Left lobe of liver (tissue), 2 donors: Measurements from ENCODE around the gene C1orf159. TPM values are rescaled to one million over a fixed set of nuclear protein-coding genes. Genes with fewer than 3 reads are reported as not detected.
"Not testable (repeated sequence)": the region's sequence is repeated elsewhere in the genome, so short reads cannot be mapped to it uniquely, and the experiment has no call there.

ENCODE experiments used
- ATAC-seq: fragments of 200-7000 bp; cut with Tn5 transposase; one replicate; pipeline ENCODE4 v1.9.1; 2020; ENCODE audit warnings: mild to moderate bottlenecking, moderate library complexity
- DNase-seq: peaks from one replicate; pipeline ENCODE4 v3.0.0-alpha.2; 2020; ENCODE audit warnings: low spot score
- total RNA-seq: library from RNA; stranded (reverse); gene quantifications from one replicate; pipeline ENCODE4 v1.2.1, GENCODE V29; 2021
- donor health status: DM: no; HTN: no; CAD: no; lungs with moderate emphysema.
- donor health status: DM: no; HTN: yes; CAD: no.

Gene C1orf159
- total RNA-seq, 1 donor from 2014 or later: 8.4 TPM

DNA sequence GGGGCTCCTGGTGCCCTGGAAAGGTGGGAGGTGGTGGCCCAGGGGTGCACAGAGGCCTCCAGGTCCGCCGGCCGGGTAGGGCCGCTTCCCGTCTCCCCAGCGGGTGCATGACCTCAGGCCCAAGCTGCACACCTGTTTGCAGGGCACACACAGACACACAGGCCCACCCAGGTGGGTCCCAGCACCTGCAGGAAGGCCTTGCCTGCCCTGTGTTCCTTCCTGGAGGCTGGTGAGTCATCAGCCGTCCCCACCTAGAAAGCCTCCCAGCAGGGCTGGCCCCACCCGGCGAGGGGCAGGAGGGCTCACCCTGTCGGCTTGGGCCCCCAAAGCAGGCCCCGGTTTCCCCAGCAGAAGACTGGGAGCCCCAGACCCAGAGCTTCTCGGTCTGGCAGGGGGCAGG, 34.2 kb upstream of the C1orf159 start:
- ATAC-seq (no peak), DNase-seq (no peak)

DNA sequence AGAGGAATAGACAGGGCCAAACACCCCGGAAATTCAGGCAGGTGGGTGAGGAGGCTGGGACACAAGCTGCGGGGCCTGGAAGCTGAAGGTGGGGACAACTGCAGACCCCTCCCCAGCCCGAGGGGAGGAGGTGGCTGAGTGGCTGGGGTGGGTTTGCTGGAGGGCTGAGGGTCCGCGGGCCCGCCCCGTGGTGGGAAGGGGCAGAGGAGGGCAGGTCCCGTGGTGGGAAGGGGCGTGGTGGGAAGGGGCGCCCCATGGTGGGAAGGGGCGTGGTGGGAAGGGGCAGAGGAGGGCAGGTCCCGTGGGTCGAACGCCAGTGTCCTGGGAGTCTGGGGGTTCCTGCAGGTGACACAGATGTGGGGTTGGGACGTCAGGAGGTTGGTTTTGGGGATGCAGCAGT, 33.5 kb upstream of the C1orf159 start:
- no peak for DNase-seq
- ATAC-seq: no peak

- ATAC-seq (no peak), DNase-seq (no peak)
Observed at GRCh38 chr1:1148569-1148968, 32.7 kb upstream of the C1orf159 start.

DNA sequence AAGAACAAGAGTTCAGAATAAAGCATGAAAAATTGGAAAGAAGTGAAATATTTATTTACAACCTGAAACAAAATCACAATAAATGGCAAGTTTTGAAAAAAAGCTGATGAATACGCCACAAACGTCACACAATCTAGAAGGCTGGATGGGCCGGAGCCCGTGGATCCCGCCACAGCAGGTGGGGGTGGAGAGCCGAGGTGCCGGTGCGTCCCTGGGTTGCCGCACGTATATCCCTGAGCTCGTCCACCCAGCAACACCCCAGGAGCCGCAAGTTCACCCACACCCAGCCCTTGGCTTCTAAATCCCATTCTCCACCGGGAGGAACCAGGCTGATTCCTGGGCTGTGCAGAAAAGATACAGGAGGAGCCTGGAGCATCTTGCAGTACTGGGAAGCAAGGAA, 32.2 kb upstream of the C1orf159 start:
- ATAC-seq (no peak), DNase-seq (no peak)

GRCh38 chr1:1146596-1146995, 30.7 kb upstream of the C1orf159 start:
- ATAC-seq (no peak), DNase-seq (no peak)

GRCh38 chr1:1146026-1146425, 30.1 kb upstream of the C1orf159 start:
- DNase-seq (no peak), ATAC-seq (no peak)

GRCh38 chr1:1145547-1145914, 29.6 kb upstream of the C1orf159 start:
- DNase-seq (no peak), ATAC-seq (no peak)

DNA sequence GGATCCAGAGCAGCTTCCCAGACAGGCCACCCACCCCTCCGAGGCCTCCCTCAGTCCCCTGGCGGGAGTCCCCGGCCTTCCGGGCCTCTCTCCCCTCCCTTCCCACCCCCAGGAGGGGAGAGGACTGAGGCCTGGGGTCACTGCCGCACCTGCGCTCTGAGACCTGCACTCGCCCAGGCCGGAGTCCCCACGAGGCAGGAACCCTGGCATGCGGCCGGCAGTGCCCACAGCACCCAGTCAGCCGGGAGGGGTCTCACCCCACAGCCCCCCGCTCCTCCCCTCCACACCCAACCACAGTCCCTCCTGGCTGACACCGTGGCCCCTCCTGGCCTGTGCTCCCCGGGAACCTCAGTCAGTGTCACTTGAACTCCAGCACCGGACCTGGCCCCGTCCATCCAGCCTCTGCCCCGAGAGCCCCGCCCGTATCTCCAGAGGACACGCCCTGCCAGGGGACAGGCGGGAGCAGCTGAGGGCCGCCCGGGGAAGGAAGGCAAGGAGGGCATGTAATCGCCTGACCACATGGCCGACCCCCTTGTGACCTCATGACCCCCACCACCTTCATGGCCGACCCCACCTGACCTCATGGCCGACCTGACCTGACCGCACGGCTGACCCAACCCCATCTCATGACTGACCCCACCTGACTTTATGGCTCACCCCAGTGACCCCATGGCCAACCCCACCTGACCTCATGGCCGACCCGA, 29.1 kb upstream of the C1orf159 start:
- no peak for ATAC-seq
- no peak for DNase-seq

DNA sequence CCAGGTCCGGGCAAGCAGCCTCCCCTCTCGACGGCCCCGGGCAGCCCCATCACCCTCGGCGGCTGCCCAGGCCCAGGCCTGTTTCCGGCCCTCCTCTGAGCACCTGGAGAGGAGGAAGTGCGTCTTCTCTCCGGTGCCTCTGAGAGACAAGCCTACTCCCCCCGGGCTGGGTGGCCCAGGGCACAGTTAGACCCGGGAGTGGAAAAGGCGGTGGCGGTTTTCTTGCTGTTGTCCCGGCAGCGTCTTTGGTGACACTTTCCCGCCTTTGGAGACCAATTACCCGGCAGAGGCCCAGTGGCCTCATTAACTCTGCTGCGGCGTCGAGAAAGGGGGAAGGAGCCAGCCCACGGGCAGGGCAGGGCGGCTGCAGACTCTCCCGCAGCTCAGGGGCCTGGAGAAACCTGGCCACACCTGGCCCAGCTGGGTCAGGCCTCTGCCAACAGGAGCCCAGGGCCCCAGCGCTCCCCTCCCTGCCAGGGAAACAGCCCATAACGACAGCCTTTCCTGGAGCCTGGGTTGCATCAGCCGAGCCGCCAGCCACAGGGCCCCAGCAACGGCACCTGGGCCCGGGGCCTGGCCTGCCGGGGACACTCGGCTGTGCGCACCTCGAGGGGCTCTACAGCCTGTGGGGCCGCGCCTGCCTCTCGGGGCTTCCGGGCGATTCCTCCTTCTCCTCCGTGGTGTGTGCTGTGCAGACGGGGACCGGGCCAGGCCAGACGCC, 28.4 kb upstream of the C1orf159 start:
- DNase-seq (no peak), ATAC-seq (peak; percentile 9)

DNA sequence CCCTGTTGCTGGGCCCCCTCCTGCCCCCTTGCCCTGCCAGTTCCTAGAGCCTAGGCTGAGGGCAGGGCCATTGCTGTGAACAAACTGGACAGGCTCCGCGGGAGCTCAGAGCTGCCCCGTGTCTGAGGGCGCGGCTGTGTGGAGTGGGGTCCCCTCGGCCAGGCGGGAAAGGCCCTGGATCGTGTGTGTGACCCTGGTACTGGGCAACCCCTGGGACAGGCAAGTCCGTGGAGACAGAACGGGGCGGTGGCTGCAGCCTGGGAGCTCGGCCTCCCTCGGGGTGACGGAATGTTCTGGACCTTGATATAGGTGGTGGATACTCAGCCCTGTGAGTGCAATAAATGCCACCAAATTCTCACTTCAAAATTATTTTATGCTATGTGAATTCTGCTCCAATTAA, 27.7 kb upstream of the C1orf159 start:
- ATAC-seq (no peak), DNase-seq (no peak)

DNA sequence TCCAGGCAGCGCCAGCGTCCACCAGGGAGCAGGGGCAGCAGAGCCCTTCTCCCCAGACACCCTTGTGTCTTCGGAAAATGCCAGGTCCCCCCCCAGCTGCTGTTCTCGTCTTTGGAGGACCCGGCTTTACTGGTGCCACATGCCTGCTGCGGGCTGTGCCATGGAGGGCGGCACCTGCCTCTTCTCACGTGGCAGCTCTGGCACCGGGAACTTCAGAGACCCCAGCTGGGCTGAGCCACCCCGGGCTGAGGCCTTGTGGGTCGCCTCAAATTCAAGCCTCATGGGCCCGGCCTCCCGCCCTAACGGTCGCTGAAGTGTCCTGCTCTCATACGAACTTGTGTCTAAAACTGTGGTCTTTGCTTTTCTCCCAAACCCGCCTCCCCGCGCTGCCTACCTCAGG, 27.0 kb upstream of the C1orf159 start:
- ATAC-seq (no peak), DNase-seq (no peak)

DNA sequence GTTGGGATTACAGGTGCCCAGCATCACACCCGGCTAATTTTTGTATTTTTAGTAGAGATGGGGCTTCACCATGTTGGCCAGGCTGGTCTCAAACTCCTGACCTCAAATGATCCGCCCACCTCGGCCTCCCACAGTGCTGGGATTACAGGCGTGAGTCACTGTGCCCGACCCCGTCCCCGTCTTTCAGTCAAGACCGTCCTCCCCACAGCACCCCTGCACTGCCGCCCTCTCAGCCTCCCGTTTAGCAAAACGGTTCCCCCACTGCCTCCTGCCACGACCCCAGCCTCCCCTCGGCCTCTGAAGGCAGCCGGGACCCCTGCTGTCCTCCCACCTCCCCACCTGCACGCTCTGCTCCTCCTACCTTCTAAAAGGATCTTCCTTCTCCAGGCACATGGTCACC, 26.5 kb upstream of the C1orf159 start:
- not testable (repeated sequence) for DNase-seq, ATAC-seq

DNA sequence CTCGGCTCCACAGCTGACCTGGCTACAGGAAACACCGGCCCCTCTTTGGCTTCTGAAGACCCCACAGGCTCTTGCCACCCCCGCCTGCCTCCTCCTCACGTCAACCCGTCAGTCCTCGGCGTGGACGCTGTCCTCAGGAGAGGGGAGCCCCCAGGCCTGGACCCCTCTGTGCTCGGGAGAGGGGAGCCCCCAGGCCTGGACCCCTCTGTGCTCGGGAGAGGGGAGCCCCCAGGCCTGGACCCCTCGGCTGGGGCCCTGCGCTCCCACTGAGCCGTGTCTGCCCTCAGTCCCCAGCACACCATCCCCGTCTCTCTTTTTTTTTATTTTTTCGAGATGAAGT, 26.0 kb upstream of the C1orf159 start:
- DNase-seq (no peak), ATAC-seq (no peak)

GRCh38 chr1:1141244-1141910, 25.5 kb upstream of the C1orf159 start:
- ATAC-seq (no peak), DNase-seq (no peak)

- no peak for ATAC-seq
- DNase-seq: no peak
Observed at GRCh38 chr1:1140673-1141072, 24.8 kb upstream of the C1orf159 start.

DNA sequence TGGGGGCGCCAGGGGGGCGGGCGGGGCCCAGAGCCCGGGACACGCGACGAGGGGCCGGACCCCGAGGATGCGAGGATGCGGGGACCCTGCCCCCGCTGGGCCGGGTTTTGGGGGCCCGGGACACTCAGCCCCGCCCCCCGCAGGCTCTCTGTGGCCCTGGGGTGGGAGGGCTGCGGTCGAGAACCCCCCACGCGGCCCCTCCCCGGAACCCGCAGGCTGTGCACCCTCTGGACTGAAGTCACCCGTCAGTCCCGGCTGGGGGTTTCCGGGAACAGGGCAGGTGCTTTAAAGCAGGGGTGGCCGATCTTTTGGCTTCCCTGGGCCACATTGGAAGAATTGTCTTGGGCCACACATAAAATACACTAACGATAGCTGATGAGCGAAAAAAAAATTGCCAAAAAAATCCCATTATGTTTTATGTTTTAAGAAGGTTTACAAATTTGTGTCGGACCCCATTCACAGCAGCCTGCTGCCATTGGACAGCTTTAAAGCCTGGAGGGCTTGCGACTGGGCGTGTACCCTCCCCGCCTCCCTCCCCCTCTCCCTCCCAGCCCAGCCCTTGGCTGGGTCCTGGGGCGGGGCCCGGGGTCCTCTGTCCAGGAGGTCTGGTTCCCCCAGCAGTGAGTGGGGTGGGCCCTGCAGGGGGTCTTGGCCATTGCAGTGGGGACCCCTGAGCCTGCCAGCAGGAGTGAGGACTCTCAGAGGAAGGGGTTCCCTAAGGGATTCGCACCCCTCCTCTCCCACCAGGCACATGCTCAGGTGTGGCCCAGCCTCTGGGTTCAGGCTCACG, 21.6 kb upstream of the C1orf159 start:
- ATAC-seq: no peak

DNA sequence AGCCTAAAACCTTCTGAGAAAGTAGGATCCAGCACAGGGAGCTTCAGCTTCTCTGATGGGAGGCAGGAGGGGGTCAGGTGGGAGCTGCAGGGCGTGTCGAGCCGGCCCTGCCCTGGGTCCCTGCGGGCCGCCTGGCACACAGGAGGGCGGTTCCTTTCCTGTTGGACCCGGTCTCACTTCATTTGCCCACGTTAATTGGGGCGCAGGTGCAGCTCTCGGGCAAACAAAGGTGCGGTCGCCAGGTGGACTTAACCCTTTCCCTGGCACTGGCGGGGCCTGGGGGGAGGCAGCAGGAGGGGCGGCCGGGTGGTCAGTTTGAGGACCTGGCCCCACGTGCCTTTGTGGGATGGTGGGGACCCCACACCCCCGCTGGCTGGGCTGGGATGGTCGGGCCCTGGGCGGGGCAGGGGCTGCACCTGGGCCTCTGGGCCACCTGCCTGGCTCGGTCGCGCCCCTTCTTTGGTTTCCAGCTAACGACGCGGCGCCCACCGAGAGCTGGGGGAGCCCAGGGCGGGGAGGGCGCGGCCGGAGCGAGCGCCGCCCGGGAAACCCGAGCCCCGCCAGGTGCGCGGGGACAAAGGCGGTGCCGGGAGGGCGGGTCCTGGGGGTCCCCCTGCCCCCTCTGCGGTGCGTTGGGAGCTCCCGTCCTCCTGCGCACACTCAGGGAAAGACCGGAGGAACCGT, 20.8 kb upstream of the C1orf159 start:
- ATAC-seq (no peak), DNase-seq (no peak)

More for the DNA sequence above, 21.6 kb upstream of the C1orf159 start:
- no peak for DNase-seq

DNA sequence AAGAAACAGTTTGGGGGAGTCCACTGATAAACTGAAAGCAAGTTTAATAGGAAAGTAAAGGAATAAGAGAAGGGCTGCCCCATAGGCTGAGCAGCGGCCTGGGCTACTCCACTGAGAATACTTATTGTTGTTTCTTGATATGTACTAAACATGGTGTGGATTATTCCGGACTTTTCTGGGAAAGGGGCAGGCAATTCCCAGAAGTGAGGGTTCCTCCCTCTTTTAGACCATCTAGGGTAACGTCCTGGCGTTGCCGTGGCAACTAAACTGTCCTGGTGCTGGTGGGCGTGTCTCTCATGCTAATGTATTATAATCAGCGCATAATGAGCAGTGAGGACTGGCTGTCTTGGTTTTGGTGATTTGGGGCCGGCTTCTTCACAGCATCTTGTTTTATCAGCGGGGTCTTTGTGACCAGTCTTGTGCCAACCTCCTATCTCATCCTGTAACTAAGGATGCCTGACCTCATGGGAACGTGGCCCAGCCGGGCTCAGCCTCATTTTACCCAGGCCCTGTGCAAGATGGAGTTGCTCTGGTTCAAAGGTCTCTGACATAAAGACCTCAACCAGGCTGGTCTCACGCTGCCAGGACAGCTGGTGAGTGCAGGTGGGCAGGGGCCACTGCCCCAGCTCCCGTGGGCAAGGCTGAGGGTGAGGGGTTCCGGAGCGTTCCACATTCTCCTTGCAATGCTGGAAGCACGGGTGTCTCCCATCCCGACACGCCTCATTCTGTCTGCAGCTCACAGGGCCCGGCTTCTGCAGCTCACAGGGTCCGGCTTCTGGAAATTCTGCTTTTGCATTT, 19.6 kb upstream of the C1orf159 start:
- DNase-seq (no peak), ATAC-seq (no peak)

GRCh38 chr1:1134300-1134970, 18.5 kb upstream of the C1orf159 start:
- no peak for ATAC-seq
- no peak for DNase-seq
